ENCODE measurements around the gene RAB3GAP1.

The RAB3GAP1 gene

DNA sequence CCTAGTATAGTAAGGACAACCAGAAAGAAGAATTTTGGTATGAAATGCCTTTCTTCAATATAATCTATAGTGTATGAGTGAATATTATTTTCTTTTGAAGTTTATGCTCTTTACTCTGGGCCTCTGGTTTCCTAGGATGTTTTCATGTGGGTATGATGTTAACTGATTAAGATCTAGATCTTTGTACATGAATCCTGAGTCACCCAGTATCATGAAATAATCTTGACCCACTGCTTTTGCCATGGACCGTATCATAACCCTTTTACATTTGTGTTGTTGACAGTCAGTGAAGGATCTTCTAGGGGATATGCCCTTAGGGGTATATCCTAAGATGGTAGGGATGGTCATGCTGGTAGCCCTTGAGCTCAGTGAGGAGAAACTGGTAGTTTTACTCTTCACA lies 100.3 kb downstream of the RAB3GAP1 start:
- no peak for DNase-seq
- peaks cover 65% of the 10 kb centered on the region for H3K36me3 ChIP-seq
- H3K27ac ChIP-seq = no peak overlapping the region

GRCh38 chr2:135154962-135155361 lies 102.9 kb downstream of the RAB3GAP1 start:
- TF ChIP-seq CTCF (IDR thresholded peaks at IDR 0.05; ENCODE audit: low read depth, low read length) = no peak
- DNase-seq = no peak
- H3K27me3 ChIP-seq (ENCODE audit: insufficient read depth, low read depth, severe bottlenecking) = no peaks in the 10 kb centered on the region
- no peaks in the 10 kb centered on the region for H3K9me3 ChIP-seq (ENCODE audit: severe bottlenecking)
- H3K27ac ChIP-seq = no peak overlapping the region
- H3K4me3 ChIP-seq (ENCODE audit: low read depth, low read length) = no peak overlapping the region
- peaks cover 86% of the 10 kb centered on the region for H3K36me3 ChIP-seq

More for the DNA sequence above, 100.3 kb downstream of the RAB3GAP1 start:
- H3K9me3 ChIP-seq (ENCODE audit: severe bottlenecking) = no peaks in the 10 kb centered on the region
- TF ChIP-seq CTCF (IDR thresholded peaks at IDR 0.05; ENCODE audit: low read depth, low read length) = no peak
- no peaks in the 10 kb centered on the region for H3K27me3 ChIP-seq (ENCODE audit: insufficient read depth, low read depth, severe bottlenecking)
- H3K4me3 ChIP-seq (ENCODE audit: low read depth, low read length) = no peak overlapping the region

- no peak overlapping the region for H3K4me3 ChIP-seq (ENCODE audit: low read depth, low read length)
- no peaks in the 10 kb centered on the region for H3K9me3 ChIP-seq (ENCODE audit: severe bottlenecking)
- no peak for DNase-seq
- no peak for TF ChIP-seq CTCF (IDR thresholded peaks at IDR 0.05; ENCODE audit: low read depth, low read length)
- no peak overlapping the region for H3K27ac ChIP-seq
- H3K27me3 ChIP-seq (ENCODE audit: insufficient read depth, low read depth, severe bottlenecking) = no peaks in the 10 kb centered on the region
- peaks cover 81% of the 10 kb centered on the region for H3K36me3 ChIP-seq
These were observed 105.8 kb downstream of the RAB3GAP1 start for GRCh38 chr2:135157856-135158255.

DNA sequence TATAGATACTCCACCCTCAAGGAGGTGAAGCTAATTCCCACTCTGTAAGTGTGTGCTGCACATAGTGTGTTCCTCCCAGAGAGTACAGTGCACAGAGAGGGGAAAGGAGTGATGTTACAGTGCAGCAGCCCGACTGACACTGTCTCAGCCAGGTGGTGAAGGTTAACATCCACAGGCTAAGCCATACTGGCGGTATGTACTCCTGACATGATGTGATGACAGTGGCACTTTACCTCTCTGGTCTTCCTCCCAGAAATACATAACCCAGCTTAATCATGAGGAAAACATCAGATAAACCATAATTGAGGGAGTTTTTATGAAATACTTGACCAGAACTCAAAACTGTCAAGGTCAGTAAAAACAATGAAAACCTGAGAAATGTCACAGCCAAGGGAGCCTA lies 107.1 kb downstream of the RAB3GAP1 start:
- no peak for DNase-seq
- TF ChIP-seq CTCF (IDR thresholded peaks at IDR 0.05; ENCODE audit: low read depth, low read length) = no peak
- Histone ChIP-seq H3K36me3 (peaks cover 86% of the 10 kb centered on the region), H3K4me3 (ENCODE audit: low read depth, low read length) (no peak overlapping the region), H3K27me3 (ENCODE audit: insufficient read depth, low read depth, severe bottlenecking) (no peaks in the 10 kb centered on the region), H3K27ac (no peak overlapping the region), H3K9me3 (ENCODE audit: severe bottlenecking) (no peaks in the 10 kb centered on the region)

DNA sequence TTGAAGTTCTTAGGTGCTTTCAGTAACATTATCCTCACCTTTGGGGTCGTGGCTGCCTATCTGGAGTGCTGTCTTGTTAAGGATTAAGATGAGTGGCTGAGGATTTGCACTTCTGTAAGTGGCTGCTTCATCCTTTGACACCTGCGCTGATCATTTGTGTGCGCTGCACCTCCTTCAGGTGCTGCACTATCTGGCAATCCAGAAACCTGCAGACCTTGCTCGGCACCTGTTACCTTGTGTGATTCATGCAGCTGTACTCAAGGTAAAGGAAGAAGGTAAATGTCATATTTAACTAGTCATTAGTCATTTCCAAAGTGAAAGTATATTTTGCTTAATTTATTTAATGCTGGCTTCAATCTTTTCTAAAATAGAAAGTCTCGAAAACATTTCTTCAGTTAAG lies 110.3 kb downstream of the RAB3GAP1 start:
- DNase-seq = no peak
- Histone ChIP-seq H3K36me3 (peaks cover 74% of the 10 kb centered on the region), H3K4me3 (ENCODE audit: low read depth, low read length) (no peak overlapping the region), H3K27ac (no peak overlapping the region), H3K9me3 (ENCODE audit: severe bottlenecking) (no peaks in the 10 kb centered on the region), H3K27me3 (ENCODE audit: insufficient read depth, low read depth, severe bottlenecking) (no peaks in the 10 kb centered on the region)
- TF ChIP-seq CTCF (IDR thresholded peaks at IDR 0.05; ENCODE audit: low read depth, low read length) = no peak

GRCh38 chr2:135162786-135163185 lies 110.7 kb downstream of the RAB3GAP1 start:
- no peak for TF ChIP-seq CTCF (IDR thresholded peaks at IDR 0.05; ENCODE audit: low read depth, low read length)
- Histone ChIP-seq H3K27ac (no peak overlapping the region), H3K4me3 (ENCODE audit: low read depth, low read length) (no peak overlapping the region), H3K9me3 (ENCODE audit: severe bottlenecking) (no peaks in the 10 kb centered on the region), H3K27me3 (ENCODE audit: insufficient read depth, low read depth, severe bottlenecking) (no peaks in the 10 kb centered on the region), H3K36me3 (peaks cover 75% of the 10 kb centered on the region)
- no peak for DNase-seq
